DOHH2 (cell line): ENCODE measurements around the gene SMYD1.

ENCODE experiments used
- H3F3A ChIP-seq: fragments of 200-600 bp; sonication (generic), shearing (Covaris generic); 2 replicates; pipeline ENCODE4 v1.6.0; 2016; ENCODE audit warnings: antibody characterized with exemption, mild to moderate bottlenecking; ENCODE audit not compliant: control insufficient read depth, insufficient read depth
- H3K27ac ChIP-seq: fragments of 200-600 bp; sonication (generic); 2 replicates; pipeline ENCODE4 v1.5.1; 2014; ENCODE audit warnings: low read depth, mild to moderate bottlenecking, low read length, moderate library complexity
- H3K27me3 ChIP-seq: fragments of 200-600 bp; sonication (generic); 2 replicates; pipeline ENCODE4 v1.6.1; 2014; ENCODE audit warnings: mild to moderate bottlenecking, low read length, mixed read lengths; ENCODE audit not compliant: control insufficient read depth
- H3K36me3 ChIP-seq: fragments of 200-600 bp; sonication (generic); 2 replicates; pipeline ENCODE4 v1.6.1; 2014; ENCODE audit warnings: mild to moderate bottlenecking, low read length, moderate library complexity, mixed read lengths; ENCODE audit not compliant: control insufficient read depth
- H3K4me1 ChIP-seq: fragments of 200-600 bp; sonication (generic); 2 replicates; pipeline ENCODE4 v1.6.1; 2014; ENCODE audit warnings: mild to moderate bottlenecking, low read length, mixed read lengths; ENCODE audit not compliant: control insufficient read depth
- H3K4me2 ChIP-seq: fragments of 200-600 bp; sonication (generic); 2 replicates; pipeline ENCODE4 v1.6.0; 2014; ENCODE audit warnings: mild to moderate bottlenecking, low read length, moderate library complexity
- H3K4me3 ChIP-seq: fragments of 200-600 bp; sonication (generic); 2 replicates; pipeline ENCODE4 v1.5.1; 2014; ENCODE audit warnings: mild to moderate bottlenecking, low read length, mixed read lengths
- H3K79me2 ChIP-seq: fragments of 200-600 bp; sonication (generic); 2 replicates; pipeline ENCODE4 v1.6.1; 2014; ENCODE audit warnings: mild to moderate bottlenecking, low read length, mixed read lengths; ENCODE audit not compliant: control insufficient read depth
- H3K9me2 ChIP-seq: fragments of 200-600 bp; sonication (generic); replicated peaks from 2 replicates; pipeline ENCODE4 v1.6.1; 2014; ENCODE audit warnings: mild to moderate bottlenecking, low read length, mixed read lengths; ENCODE audit not compliant: control insufficient read depth
- H3K9me3 ChIP-seq: fragments of 200-600 bp; sonication (generic); 2 replicates; pipeline ENCODE4 v1.6.1; 2014; ENCODE audit warnings: antibody characterized with exemption, low read length, mixed read lengths; ENCODE audit not compliant: control insufficient read depth, insufficient read depth
- H4K20me1 ChIP-seq: fragments of 200-600 bp; sonication (generic); 2 replicates; pipeline ENCODE4 v1.6.0; 2014; ENCODE audit warnings: low read depth, mild to moderate bottlenecking, antibody characterized with exemption, low read length, moderate library complexity; ENCODE audit not compliant: control insufficient read depth, insufficient read depth
- EZH2phosphoT487 ChIP-seq: fragments of 200-600 bp; sonication (generic); IDR thresholded peaks from 2 replicates; pipeline ENCODE4 v1.6.1; 2017; ENCODE audit warnings: borderline replicate concordance, mild to moderate bottlenecking, antibody characterized with exemption, low read length, moderate library complexity, mixed read lengths
- TF ChIP-seq, protein P1 (sequence below): fragments of 200-600 bp; sonication (generic); IDR thresholded peaks from one replicate; pipeline ENCODE4 v1.5.1; 2014; ENCODE audit warnings: antibody characterized with exemption, mild to moderate bottlenecking, low read depth, low read length; ENCODE audit not compliant: poor library complexity, severe bottlenecking

SMYD1 gene

DNA sequence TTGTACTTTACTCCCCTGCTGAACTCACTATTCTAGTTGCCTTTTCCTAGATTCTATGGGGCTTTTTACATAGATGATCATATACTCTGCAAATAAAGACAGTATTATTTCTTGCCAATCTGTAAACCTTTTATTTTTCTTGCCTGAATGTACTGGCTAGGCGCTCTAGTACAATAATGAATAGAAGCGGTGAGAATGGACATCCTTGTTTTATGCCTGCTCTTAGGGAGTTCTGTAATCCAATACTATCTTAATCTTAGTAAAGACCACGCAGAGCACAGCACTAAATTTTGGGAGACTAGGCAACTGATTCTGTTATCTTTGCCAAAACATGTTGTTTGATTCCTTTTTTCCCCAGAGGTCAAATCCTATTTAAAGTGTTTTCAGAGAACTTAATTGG is 19.1 kb upstream of the SMYD1 start:
- Histone ChIP-seq H3K36me3 (peaks cover 50% of the 10 kb centered on the region), H3K27ac (no peak overlapping the region), H3K4me3 (no peak overlapping the region), H3K4me2 (no peak overlapping the region), H3K4me1 (peaks cover 10% of the 10 kb centered on the region), H3K79me2 (peaks cover 48% of the 10 kb centered on the region), H3F3A (peaks cover 3% of the 10 kb centered on the region; the same call in 1 of the 2 replicates), H4K20me1 (no peaks in the 10 kb centered on the region), H3K9me2 (no peaks in the 10 kb centered on the region), H3K9me3 (no peaks in the 10 kb centered on the region), H3K27me3 (no peaks in the 10 kb centered on the region)
- TF ChIP-seq, protein P1, sequence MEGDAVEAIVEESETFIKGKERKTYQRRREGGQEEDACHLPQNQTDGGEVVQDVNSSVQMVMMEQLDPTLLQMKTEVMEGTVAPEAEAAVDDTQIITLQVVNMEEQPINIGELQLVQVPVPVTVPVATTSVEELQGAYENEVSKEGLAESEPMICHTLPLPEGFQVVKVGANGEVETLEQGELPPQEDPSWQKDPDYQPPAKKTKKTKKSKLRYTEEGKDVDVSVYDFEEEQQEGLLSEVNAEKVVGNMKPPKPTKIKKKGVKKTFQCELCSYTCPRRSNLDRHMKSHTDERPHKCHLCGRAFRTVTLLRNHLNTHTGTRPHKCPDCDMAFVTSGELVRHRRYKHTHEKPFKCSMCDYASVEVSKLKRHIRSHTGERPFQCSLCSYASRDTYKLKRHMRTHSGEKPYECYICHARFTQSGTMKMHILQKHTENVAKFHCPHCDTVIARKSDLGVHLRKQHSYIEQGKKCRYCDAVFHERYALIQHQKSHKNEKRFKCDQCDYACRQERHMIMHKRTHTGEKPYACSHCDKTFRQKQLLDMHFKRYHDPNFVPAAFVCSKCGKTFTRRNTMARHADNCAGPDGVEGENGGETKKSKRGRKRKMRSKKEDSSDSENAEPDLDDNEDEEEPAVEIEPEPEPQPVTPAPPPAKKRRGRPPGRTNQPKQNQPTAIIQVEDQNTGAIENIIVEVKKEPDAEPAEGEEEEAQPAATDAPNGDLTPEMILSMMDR = no peak
- no peak for TF ChIP-seq EZH2phosphoT487

DNA sequence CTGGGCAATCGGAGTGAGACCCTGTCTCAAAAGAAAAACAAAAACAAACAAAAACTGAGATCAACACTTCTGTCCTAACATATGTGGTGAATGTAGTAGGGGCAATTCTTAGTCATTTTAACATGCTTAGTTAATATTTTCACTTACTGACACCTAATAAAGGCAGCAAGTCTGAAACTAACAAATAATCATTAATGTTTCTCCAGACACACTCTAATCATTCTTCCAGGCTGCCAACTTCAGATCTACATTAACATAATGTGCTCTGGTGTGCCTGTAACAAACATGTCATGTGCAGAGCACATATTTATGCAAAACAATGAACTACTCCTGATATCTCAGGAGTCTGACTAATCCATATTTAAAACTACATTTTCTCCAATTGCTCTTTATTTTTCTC is 18.0 kb upstream of the SMYD1 start:
- peaks cover 9% of the 10 kb centered on the region; the same call in 1 of the 2 replicates for H3F3A ChIP-seq
- H3K4me1 ChIP-seq = peaks cover 21% of the 10 kb centered on the region
- peaks cover 61% of the 10 kb centered on the region for H3K36me3 ChIP-seq
- no peaks in the 10 kb centered on the region for H3K9me3 ChIP-seq
- H3K79me2 ChIP-seq = peaks cover 59% of the 10 kb centered on the region
- TF ChIP-seq, protein P1 = no peak
- no peak for TF ChIP-seq EZH2phosphoT487
- no peak overlapping the region for H3K4me3 ChIP-seq
- H3K27me3 ChIP-seq = no peaks in the 10 kb centered on the region
- H3K27ac ChIP-seq = no peak overlapping the region
- H3K4me2 ChIP-seq = no peak overlapping the region
- H4K20me1 ChIP-seq = 0 out of 2 replicates have a peak, but pooled peaks cover 4% of the 10 kb centered on the region
- no peaks in the 10 kb centered on the region for H3K9me2 ChIP-seq

DNA sequence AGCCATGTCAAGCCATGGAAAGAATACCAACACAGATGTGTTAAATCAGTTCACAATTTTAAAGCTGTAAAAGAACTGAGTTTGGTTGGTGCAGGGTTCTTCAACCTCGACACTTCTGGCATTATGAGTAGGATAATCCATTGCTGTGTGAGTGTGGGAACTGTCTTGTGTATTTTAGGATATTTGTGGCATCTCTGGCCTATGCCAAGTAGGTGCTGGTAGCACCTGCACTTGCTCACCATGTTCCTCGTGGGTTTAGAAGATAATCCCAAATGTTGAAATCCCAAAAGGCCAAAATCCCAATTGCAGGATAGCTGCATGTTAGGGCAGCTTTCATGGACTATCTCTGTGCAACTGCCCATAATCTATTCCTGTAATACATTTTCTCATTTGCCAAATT is 15.8 kb upstream of the SMYD1 start:
- H3K4me1 ChIP-seq = peaks cover 30% of the 10 kb centered on the region

More for the DNA sequence above, 15.8 kb upstream of the SMYD1 start:
- peaks cover 66% of the 10 kb centered on the region for H3K36me3 ChIP-seq
- H3K4me3 ChIP-seq = no peak overlapping the region
- no peak overlapping the region for H3K4me2 ChIP-seq
- peaks cover 9% of the 10 kb centered on the region; the same call in 1 of the 2 replicates for H3F3A ChIP-seq
- H3K9me3 ChIP-seq = no peaks in the 10 kb centered on the region
- no peak overlapping the region for H3K27ac ChIP-seq
- no peaks in the 10 kb centered on the region for H3K27me3 ChIP-seq
- TF ChIP-seq, protein P1 = no peak
- TF ChIP-seq EZH2phosphoT487 = no peak
- no peaks in the 10 kb centered on the region for H3K9me2 ChIP-seq
- 0 out of 2 replicates have a peak, but pooled peaks cover 8% of the 10 kb centered on the region for H4K20me1 ChIP-seq
- H3K79me2 ChIP-seq = peaks cover 55% of the 10 kb centered on the region
